Sigmoid colon (tissue), 7 donors: ENCODE measurements around the gene KCND1. TPM values are rescaled to one million over a fixed set of nuclear protein-coding genes. Genes with fewer than 3 reads are reported as not detected.

Source experiments
- DNase-seq: peaks from one replicate; pipeline ENCODE4 v3.0.0-alpha.2; 2019
- H3K27ac ChIP-seq, 4 donors: fragments of 200-600 bp; sonication (generic); one replicate each; pipeline ENCODE4 v1.5.1; 2016 to 2019; ENCODE audit warnings: mild to moderate bottlenecking in 1 of 4
- H3K27me3 ChIP-seq, 3 donors: fragments of 200-600 bp; sonication (generic); one replicate each; pipeline ENCODE4 v1.5.1; 2019; ENCODE audit warnings: mild to moderate bottlenecking in 1 of 3
- H3K36me3 ChIP-seq, 4 donors: fragments of 200-600 bp; sonication (generic); one replicate each; pipeline ENCODE4 v1.5.1; 2016 to 2019
- H3K4me1 ChIP-seq, 4 donors: fragments of 200-600 bp; sonication (generic); one replicate each; pipeline ENCODE4 v1.5.1; 2017 to 2019
- H3K4me3 ChIP-seq, 4 donors: fragments of 200-600 bp; sonication (generic); one replicate each; pipeline ENCODE4 v1.5.1; 2017 to 2019; ENCODE audit warnings: mild to moderate bottlenecking in 2 of 4, moderate library complexity in 1 of 4
- H3K9me3 ChIP-seq, 4 donors: fragments of 200-600 bp in 3 of 4; sonication (generic) in 3 of 4; one replicate each; pipeline versions ENCODE4 v1.5.1 to v1.6.1; 2013 to 2019
- EP300 ChIP-seq, 4 donors: sonication (generic); formaldehyde crosslinking; IDR thresholded peaks; one replicate each; pipeline ENCODE4 v1.6.1; 2017; ENCODE audit warnings: antibody characterized with exemption in 4 of 4
- POLR2A ChIP-seq, 2 donors: fragments of 450-650 bp; IDR thresholded peaks; one replicate each; pipeline ENCODE4 v1.6.1; 2016; ENCODE audit warnings: antibody characterized with exemption in 2 of 2, mild to moderate bottlenecking in 2 of 2, moderate library complexity in 2 of 2
- POLR2AphosphoS5 ChIP-seq, 4 donors: sonication (generic); formaldehyde crosslinking; IDR thresholded peaks; one replicate each; pipeline ENCODE4 v1.6.1; 2017; ENCODE audit warnings: antibody characterized with exemption in 4 of 4
- WGBS, 2 donors: extraction: QIAGEN DNeasy Blood & Tissue Kit; methylation state at CpG; one replicate each; pipeline ENCODE4 v1.1.7; 2013; 5-methylcytosine and 5-hydroxymethylcytosine counted together
- intact Hi-C: fragments of 100-400 bp; cut with DNase I; formaldehyde crosslinking; loops from one replicate; pipeline ENCODE4 v1.15.1; 2023
- polyA plus RNA-seq, 3 donors: library from polyadenylated mRNA; stranded (reverse); fragments of 200-250 nt; gene quantifications; one replicate each; pipeline ENCODE4 v1.2.3, GENCODE V29; 2013
- small RNA-seq, 3 donors: library from RNA; depleted of rRNA; stranded (forward); fragments of <200 nt; gene quantifications; one replicate each; pipeline ENCODE3, GENCODE V24; 2016
- total RNA-seq, 4 donors: library from RNA; depleted of rRNA; stranded (reverse); fragments of >200 nt; gene quantifications; one replicate each; pipeline ENCODE4 v1.1.0, GENCODE V29; 2016
- TF ChIP-seq, protein P1 (sequence below), 4 experiments: fragments of 450-650 bp in 3 of 4; fragments of 200-600 bp in 1 of 4; IDR thresholded peaks; one replicate each; pipeline ENCODE4 v1.5.1; 2016 to 2019; ENCODE audit warnings: antibody characterized with exemption in 4 of 4, mild to moderate bottlenecking in 3 of 4, moderate library complexity in 2 of 4
- donor health status: healthy with polysubstance abuse.
- donor health status: Bipolar disorder and iron deficiency.
- donor health status: healthy.

Gene KCND1
- total and polyA plus RNA-seq, 7 donors: 0.95 to 2.5 (median 1.4) TPM; not detected in 2

DNA sequence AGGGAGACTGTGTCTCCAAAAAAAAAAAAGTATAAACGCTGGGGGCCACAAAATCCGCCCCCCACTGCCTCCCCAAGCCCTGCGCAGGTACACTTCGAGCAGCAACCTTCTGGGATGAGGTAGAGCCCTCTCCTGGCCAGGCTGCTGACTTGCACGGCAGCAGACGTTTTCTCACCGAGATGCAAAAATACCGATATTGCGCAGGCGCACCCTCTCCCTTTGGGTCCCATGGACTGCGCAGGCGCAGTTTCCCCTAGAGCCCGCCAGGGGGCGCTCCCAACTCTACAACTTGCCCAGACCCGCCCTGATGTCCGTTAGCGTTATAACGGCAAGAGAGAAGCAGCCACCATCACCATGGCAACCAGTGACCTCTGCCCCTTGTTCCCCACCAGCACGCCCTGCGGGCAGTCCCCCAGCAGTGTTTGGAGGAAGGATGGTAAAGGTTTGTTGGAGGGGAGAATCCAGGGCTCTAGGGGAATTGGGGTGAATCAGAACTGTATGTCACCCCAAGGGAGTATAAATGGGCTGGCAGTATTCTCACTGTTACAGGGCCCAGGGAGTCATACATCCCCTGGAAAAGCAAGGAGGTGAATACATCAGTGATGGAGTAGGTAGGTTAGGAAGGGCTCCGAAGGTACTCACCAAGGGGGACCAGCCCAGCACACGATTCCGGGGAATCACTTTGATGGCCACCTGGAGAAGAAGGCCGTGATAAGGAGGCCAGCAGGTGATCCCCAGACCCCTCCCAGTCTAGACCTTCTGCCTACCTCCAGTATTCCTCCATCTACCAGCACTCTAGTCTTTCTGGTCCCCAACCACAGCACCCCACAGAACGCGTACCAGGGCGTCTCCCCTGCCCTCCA, 54.3 kb downstream of the KCND1 start:
- Histone ChIP-seq H3K27ac (peak overlapping the region; percentile 82 to 90 (median 86)), H3K36me3 (peaks cover 0 to 4% (median 0%) of the 10 kb centered on the region in 4 donors), H3K4me1 (peaks cover 0 to 20% (median 8%) of the 10 kb centered on the region in 4 donors), H3K4me3 (peak overlapping the region in 2 of 4 donors; percentile 8 to 20), H3K9me3 (no peaks in the 10 kb centered on the region), H3K27me3 (no peaks in the 10 kb centered on the region)
- 5 to 11% methylated on average over 27 of the region's 27 CpGs for WGBS, 2 donors
- DNase-seq: peak; percentile 95
- intact Hi-C loops: loop anchor here (5.0 kb wide), 2 partner anchors 125 to 320 kb away; partner anchors contain the start of genes TFE3 and WDR13
- TF ChIP-seq POLR2AphosphoS5 (IDR thresholded peaks at IDR 0.05) (peak in 2 of 4 donors; percentile 9 to 46), EP300 (IDR thresholded peaks at IDR 0.05) (no peak)
- TF ChIP-seq, protein P1, sequence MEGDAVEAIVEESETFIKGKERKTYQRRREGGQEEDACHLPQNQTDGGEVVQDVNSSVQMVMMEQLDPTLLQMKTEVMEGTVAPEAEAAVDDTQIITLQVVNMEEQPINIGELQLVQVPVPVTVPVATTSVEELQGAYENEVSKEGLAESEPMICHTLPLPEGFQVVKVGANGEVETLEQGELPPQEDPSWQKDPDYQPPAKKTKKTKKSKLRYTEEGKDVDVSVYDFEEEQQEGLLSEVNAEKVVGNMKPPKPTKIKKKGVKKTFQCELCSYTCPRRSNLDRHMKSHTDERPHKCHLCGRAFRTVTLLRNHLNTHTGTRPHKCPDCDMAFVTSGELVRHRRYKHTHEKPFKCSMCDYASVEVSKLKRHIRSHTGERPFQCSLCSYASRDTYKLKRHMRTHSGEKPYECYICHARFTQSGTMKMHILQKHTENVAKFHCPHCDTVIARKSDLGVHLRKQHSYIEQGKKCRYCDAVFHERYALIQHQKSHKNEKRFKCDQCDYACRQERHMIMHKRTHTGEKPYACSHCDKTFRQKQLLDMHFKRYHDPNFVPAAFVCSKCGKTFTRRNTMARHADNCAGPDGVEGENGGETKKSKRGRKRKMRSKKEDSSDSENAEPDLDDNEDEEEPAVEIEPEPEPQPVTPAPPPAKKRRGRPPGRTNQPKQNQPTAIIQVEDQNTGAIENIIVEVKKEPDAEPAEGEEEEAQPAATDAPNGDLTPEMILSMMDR (IDR thresholded peaks at IDR 0.05): peak; percentile 82 to 88 (median 84)

DNA sequence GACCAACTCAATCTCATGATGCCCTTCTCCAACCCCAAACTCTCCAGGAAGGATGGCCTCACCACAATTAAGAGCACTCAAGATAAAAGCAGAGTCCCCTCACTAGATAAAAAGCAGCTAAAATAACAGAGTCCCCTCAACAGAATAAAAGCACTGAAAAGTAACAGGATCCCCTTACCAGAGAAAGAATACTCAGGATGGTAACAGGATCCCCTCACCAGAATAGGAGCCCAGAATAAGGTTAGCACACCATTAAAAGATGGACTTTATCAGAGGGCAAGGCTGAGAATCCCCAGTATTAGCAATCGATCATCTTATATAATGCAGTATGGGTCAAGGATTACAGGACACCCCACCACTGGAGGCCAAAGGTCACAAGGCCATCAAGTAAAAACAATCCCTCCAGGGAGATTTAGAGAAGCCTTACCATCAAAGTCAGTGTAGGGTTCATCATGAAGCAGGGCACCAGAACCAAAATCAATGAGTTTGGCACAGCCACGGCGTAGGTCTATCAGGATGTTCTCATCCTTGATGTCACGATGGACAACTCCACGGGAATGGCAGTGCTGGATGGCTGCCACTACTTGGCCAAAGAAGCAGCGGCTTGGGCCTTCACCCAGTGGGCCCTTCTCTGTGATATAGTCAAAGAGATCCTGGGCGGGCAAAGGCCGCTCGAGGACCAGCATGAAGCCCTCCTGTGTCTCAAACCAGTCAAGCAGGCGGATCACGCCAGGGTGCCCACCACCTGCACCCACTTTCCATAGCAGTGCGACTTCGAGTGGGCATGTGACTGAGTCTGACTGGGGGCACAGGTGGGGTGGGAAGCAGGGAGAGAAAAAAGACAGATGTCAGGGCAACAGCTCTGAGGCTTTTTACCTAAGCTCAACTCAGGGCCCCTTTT, 56.8 kb downstream of the KCND1 start:
- no peak for TF ChIP-seq POLR2A (IDR thresholded peaks at IDR 0.05)
- 84 to 88% methylated on average over 13 of the region's 13 CpGs for WGBS, 2 donors
- Histone ChIP-seq H3K27ac (no peak overlapping the region), H3K36me3 (no peaks in the 10 kb centered on the region), H3K4me3 (no peak overlapping the region), H3K9me3 (no peaks in the 10 kb centered on the region), H3K27me3 (no peaks in the 10 kb centered on the region), H3K4me1 (peaks cover 0 to 28% (median 14%) of the 10 kb centered on the region in 4 donors)
- no peak for DNase-seq
- intact Hi-C loops: loop anchor here (5.0 kb wide), 2 partner anchors 127 to 318 kb away; partner anchors contain the start of genes TFE3 and WDR13

DNA sequence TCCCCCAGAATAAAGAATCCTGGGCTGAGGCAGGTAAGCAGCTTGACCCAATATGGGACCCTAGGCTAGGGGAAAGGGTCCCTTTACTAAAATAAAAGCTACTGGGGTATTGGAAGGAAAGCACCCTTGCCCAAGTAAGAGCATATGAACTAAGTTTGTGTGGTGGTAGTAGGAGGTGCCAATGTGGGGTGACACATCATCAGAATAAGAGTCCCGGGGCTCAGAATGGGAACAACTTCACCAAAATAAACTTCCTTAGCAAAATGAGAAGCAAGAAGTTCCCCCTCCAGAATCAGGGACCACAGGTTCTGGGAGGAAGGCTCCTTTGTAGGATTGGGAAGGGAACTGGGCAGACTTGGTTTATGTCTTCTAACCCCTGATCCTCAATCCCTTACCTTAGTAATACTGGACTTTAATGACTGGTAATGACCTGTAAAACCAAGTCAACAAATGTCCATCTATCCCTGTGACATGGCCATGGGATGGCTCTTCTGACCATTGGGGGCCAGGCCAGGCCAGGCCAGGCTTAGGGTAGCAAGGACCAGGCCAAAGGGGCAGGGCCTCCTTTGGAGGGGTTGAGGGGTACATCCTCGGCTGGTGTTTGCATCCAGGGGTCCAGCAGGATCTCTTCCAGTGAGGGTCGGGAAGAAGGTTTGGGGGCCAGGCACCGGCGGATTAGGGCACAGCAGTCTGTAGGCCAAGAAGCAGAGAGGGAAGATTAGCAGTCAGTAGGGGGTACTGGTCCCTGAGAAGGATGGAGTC, 57.9 kb downstream of the KCND1 start:
- WGBS, 2 donors: 80 to 84% methylated on average over 5 of the region's 5 CpGs
- H3K36me3 ChIP-seq: no peaks in the 10 kb centered on the region
- peaks cover 0 to 22% (median 11%) of the 10 kb centered on the region in 4 donors for H3K4me1 ChIP-seq
- H3K27ac ChIP-seq: no peak overlapping the region
- TF ChIP-seq POLR2AphosphoS5 (IDR thresholded peaks at IDR 0.05): no peak
- no peak for TF ChIP-seq POLR2A (IDR thresholded peaks at IDR 0.05)
- no peak for TF ChIP-seq EP300 (IDR thresholded peaks at IDR 0.05)
- TF ChIP-seq, protein P1 (IDR thresholded peaks at IDR 0.05): no peak
- DNase-seq: no peak
- intact Hi-C loops: no loop called here
- no peaks in the 10 kb centered on the region for H3K27me3 ChIP-seq
- H3K4me3 ChIP-seq: no peak overlapping the region
- no peaks in the 10 kb centered on the region for H3K9me3 ChIP-seq

DNA sequence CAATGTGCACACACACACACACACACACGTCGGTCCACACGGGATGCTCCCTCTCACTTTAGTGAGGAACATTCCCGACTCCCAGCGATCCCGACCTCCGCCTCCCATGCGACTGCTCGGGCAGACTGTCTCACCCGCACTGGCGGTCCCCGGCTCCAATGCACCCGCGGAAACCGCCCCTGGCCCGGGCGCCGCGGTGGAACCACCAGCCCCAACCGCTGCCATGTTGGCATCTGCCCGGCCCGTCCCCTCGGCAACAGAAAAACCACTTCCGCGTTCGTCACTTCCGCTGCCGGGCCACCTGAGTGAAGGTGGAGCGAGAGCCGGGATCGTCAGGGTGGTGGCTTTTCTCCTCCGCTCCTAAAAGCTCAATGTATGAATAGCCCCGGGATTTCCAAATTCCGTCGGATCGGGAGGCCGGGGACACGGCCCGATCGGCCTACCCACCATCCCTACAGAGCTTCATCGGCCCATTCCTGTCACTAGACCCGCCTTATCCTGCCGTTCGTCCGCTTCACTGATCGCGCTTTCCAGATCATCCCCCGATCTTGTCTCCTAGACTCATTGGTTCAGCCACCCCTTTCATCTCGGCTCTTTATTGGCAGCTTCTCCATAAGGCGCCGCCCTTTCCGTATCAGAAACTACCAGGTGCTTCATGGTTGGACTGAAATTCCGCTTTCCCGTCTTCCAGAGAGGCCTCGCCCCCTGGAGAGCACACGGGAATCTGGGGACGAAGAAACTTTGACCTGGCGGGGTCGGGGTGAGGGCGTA, 60.0 kb downstream of the KCND1 start, which contains the start of gene SLC35A2:
TSS of gene SLC35A2 (minus strand) at position 235 of the 771 bp plus-strand sequence. CDS start at position 225, 10 bp downstream.
- no peaks in the 10 kb centered on the region for H3K9me3 ChIP-seq
- peaks cover 0 to 3% (median 0%) of the 10 kb centered on the region in 4 donors for H3K36me3 ChIP-seq
- H3K27ac ChIP-seq: peak within 1 kb of the TSS; percentile 62 to 81 (median 71)
- intact Hi-C loops: no loop called here
- H3K4me1 ChIP-seq: peaks cover 0 to 11% (median 5%) of the 10 kb centered on the region in 4 donors
- WGBS, 2 donors: 0 to 1% methylated on average over 60 of the region's 60 CpGs
- H3K4me3 ChIP-seq: peak within 1 kb of the TSS; percentile 43 to 66 (median 62)
- TF ChIP-seq POLR2A (IDR thresholded peaks at IDR 0.05) (peak; percentile 32 to 53), EP300 (IDR thresholded peaks at IDR 0.05) (no peak), POLR2AphosphoS5 (IDR thresholded peaks at IDR 0.05) (peak; percentile 77 to 87 (median 84))
- TF ChIP-seq, protein P1 (IDR thresholded peaks at IDR 0.05): no peak
- no peaks in the 10 kb centered on the region for H3K27me3 ChIP-seq
- peak; percentile 88 for DNase-seq

Small RNAs within 50 kb of the gene (small RNA-seq; reads per million reads assigned to genes)
- 0 reads per million in 3 donors for gene RNU6-722P

Other genes with a start within 250 kb of the KCND1 start
- not detected for gene GLOD5, start 210.1 kb downstream of the KCND1 start, total RNA-seq
- gene GLOD5, start 210.1 kb downstream of the KCND1 start, polyA plus RNA-seq: 10 to 100 TPM in 2 of 3 donors, 1 to 10 TPM in 1; 7.5 to 22.7 (median 10.8) TPM
- gene GATA1, start 185.3 kb downstream of the KCND1 start, total RNA-seq: not detected
- gene GATA1, start 185.3 kb downstream of the KCND1 start, polyA plus RNA-seq: not detected
- 100 to 1,000 TPM in 2 of 4 donors, 10 to 100 TPM in 2; 39.6 to 110 (median 78.3) TPM for gene HDAC6, start 169.8 kb downstream of the KCND1 start, total RNA-seq
- 10 to 100 TPM; 22.2 to 69.9 (median 25.2) TPM for gene HDAC6, start 169.8 kb downstream of the KCND1 start, polyA plus RNA-seq
- gene ERAS, start 145.3 kb downstream of the KCND1 start, total RNA-seq: not detected
- gene ERAS, start 145.3 kb downstream of the KCND1 start, polyA plus RNA-seq: under 1 TPM in 1 of 3 donors, not detected in 2; 0.12 TPM
- 10 to 100 TPM in 3 of 4 donors, 1 to 10 TPM in 1; 4.1 to 25.7 (median 21.4) TPM for gene PCSK1N, start 136.2 kb downstream of the KCND1 start, total RNA-seq
- gene PCSK1N, start 136.2 kb downstream of the KCND1 start, polyA plus RNA-seq: 1 to 10 TPM; 2.3 to 6.9 (median 6.0) TPM
- 10 to 100 TPM; 37.7 to 59.6 (median 45.7) TPM for gene TIMM17B, start 74.1 kb downstream of the KCND1 start, total RNA-seq
- 10 to 100 TPM; 38.4 to 63.1 (median 53.4) TPM for gene TIMM17B, start 74.1 kb downstream of the KCND1 start, polyA plus RNA-seq
- 100 to 1,000 TPM in 2 of 4 donors, 10 to 100 TPM in 2; 83.1 to 103 (median 94.9) TPM for gene PQBP1, start 73.9 kb downstream of the KCND1 start, total RNA-seq
- 10 to 100 TPM; 65.0 to 80.8 (median 77.5) TPM for gene PQBP1, start 73.9 kb downstream of the KCND1 start, polyA plus RNA-seq
- 10 to 100 TPM in 1 of 4 donors, 1 to 10 TPM in 3; 5.6 to 20.2 (median 6.0) TPM for gene SLC35A2, start 60.2 kb downstream of the KCND1 start, total RNA-seq
- 10 to 100 TPM in 1 of 3 donors, 1 to 10 TPM in 2; 6.0 to 43.9 (median 9.0) TPM for gene SLC35A2, start 60.2 kb downstream of the KCND1 start, polyA plus RNA-seq
- 1 to 10 TPM; 2.4 to 6.9 (median 4.4) TPM for gene PIM2, start 52.8 kb downstream of the KCND1 start, total RNA-seq
- gene PIM2, start 52.8 kb downstream of the KCND1 start, polyA plus RNA-seq: 10 to 100 TPM in 1 of 3 donors, 1 to 10 TPM in 2; 6.6 to 42.0 (median 6.7) TPM
- gene OTUD5, start 14.2 kb downstream of the KCND1 start, total RNA-seq: 10 to 100 TPM; 33.6 to 41.4 (median 38.0) TPM
- gene OTUD5, start 14.2 kb downstream of the KCND1 start, polyA plus RNA-seq: 10 to 100 TPM; 22.4 to 39.3 (median 24.6) TPM
- gene GRIPAP1, start 30.4 kb upstream of the KCND1 start, total RNA-seq: 10 to 100 TPM; 19.7 to 63.1 (median 29.7) TPM
- 10 to 100 TPM; 14.4 to 42.0 (median 18.3) TPM for gene GRIPAP1, start 30.4 kb upstream of the KCND1 start, polyA plus RNA-seq
- gene TFE3, start 71.5 kb upstream of the KCND1 start, total RNA-seq: 10 to 100 TPM; 38.3 to 69.8 (median 56.0) TPM
- gene TFE3, start 71.5 kb upstream of the KCND1 start, polyA plus RNA-seq: 10 to 100 TPM; 21.0 to 32.6 (median 30.9) TPM
- 1 to 10 TPM in 3 of 4 donors, under 1 TPM in 1; 0.71 to 3.9 (median 1.3) TPM for gene CCDC120, start 87.2 kb upstream of the KCND1 start, total RNA-seq
- gene CCDC120, start 87.2 kb upstream of the KCND1 start, polyA plus RNA-seq: 1 to 10 TPM; 4.2 to 7.6 (median 4.2) TPM
- gene PRAF2, start 102.2 kb upstream of the KCND1 start, total RNA-seq: 10 to 100 TPM; 18.2 to 20.2 (median 19.0) TPM
- 10 to 100 TPM in 1 of 3 donors, 1 to 10 TPM in 2; 2.8 to 15.2 (median 8.4) TPM for gene PRAF2, start 102.2 kb upstream of the KCND1 start, polyA plus RNA-seq
- 100 to 1,000 TPM in 1 of 4 donors, 10 to 100 TPM in 3; 78.5 to 102 (median 93.5) TPM for gene WDR45, start 108.0 kb upstream of the KCND1 start, total RNA-seq
- gene WDR45, start 108.0 kb upstream of the KCND1 start, polyA plus RNA-seq: 10 to 100 TPM; 49.5 to 57.1 (median 55.5) TPM
- 10 to 100 TPM; 14.4 to 25.0 (median 23.6) TPM for gene GPKOW, start 151.9 kb upstream of the KCND1 start, total RNA-seq
- 10 to 100 TPM; 23.4 to 24.6 (median 24.3) TPM for gene GPKOW, start 151.9 kb upstream of the KCND1 start, polyA plus RNA-seq
- 1 to 10 TPM; 1.4 to 3.1 (median 1.8) TPM for gene MAGIX, start 190.9 kb upstream of the KCND1 start, total RNA-seq
- gene MAGIX, start 190.9 kb upstream of the KCND1 start, polyA plus RNA-seq: 10 to 100 TPM in 2 of 3 donors, 1 to 10 TPM in 1; 7.7 to 24.0 (median 13.6) TPM
- 10 to 100 TPM; 39.0 to 65.1 (median 48.9) TPM for gene PLP2, start 200.1 kb upstream of the KCND1 start, total RNA-seq
- gene PLP2, start 200.1 kb upstream of the KCND1 start, polyA plus RNA-seq: 100 to 1,000 TPM in 1 of 3 donors, 10 to 100 TPM in 2; 61.7 to 185 (median 88.9) TPM
- 10 to 100 TPM in 2 of 4 donors, 1 to 10 TPM in 2; 7.7 to 13.0 (median 10.4) TPM for gene PRICKLE3, start 214.5 kb upstream of the KCND1 start, total RNA-seq
- gene PRICKLE3, start 214.5 kb upstream of the KCND1 start, polyA plus RNA-seq: 1 to 10 TPM; 4.8 to 9.8 (median 6.0) TPM
- gene SYP, start 228.3 kb upstream of the KCND1 start, total RNA-seq: 10 to 100 TPM in 2 of 4 donors, 1 to 10 TPM in 2; 4.1 to 14.6 (median 10.9) TPM
- gene SYP, start 228.3 kb upstream of the KCND1 start, polyA plus RNA-seq: 10 to 100 TPM in 1 of 3 donors, 1 to 10 TPM in 2; 1.2 to 20.2 (median 1.4) TPM